Measurements from ENCODE around the gene FLT4. TPM values are rescaled to one million over a fixed set of nuclear protein-coding genes. Genes with fewer than 3 reads are reported as not detected.
A peak's percentile ranks its signal among the peaks of the same experiment; 100 is the strongest.

The FLT4 gene
- total and polyA plus RNA-seq, 2 of the 13 experiments (the other 11 are each of a cell fraction or from before 2014, with no cell fraction given): not detected

GRCh38 chr5:180596668-180597231 is 52.6 kb downstream of the FLT4 start:
- peak overlapping the region; percentile 12; the same call in 1 of the 2 replicates for H3K4me2 ChIP-seq (ENCODE audit: low read depth, low read length)
- ChIA-PET POLR2A (no interaction called here), CTCF (ENCODE audit: low intra/inter-chr PET ratio, low total read pairs) (no interaction called here)
- no peak overlapping the region for H3K9ac ChIP-seq (ENCODE audit: insufficient read depth, low read depth, low read length)
- intact Hi-C loops (cut with micrococcal nuclease; ENCODE audit: unreplicated experiment) (no loop called here), in situ Hi-C loops (cut with HindIII; ENCODE audit: extremely low pct_ligation_motif_present, low pct_unique_long_range_greater_than_20kb) (no loop called here)
- no peak overlapping the region for H3K27ac ChIP-seq (ENCODE audit: extremely low read length, insufficient read depth, low read length)
- no peaks in the 10 kb centered on the region for H3K79me2 ChIP-seq (ENCODE audit: insufficient read depth, low read length)
- H3K27me3 ChIP-seq (ENCODE audit: control insufficient read depth in 1 of 2, insufficient read depth in 2 of 2, low read length in 2 of 2): peaks cover 18 to 58% of the 10 kb centered on the region in 2 experiments
- H3K4me3 ChIP-seq (replicated peaks in 1 of 3; ENCODE audit: insufficient read depth in 1 of 3, low read depth in 2 of 3, low read length in 3 of 3): no peak overlapping the region
- no peak overlapping the region for H2AFZ ChIP-seq (ENCODE audit: low read length)
- H3K4me1 ChIP-seq (ENCODE audit: insufficient read depth, low read length): peaks cover 11% of the 10 kb centered on the region
- 20% methylated on average over 13 of the region's 24 CpGs for WGBS (ENCODE audit: low lambda C conversion rate)
- no peaks in the 10 kb centered on the region for H4K20me1 ChIP-seq (ENCODE audit: insufficient read depth, low read length)
- FAIRE-seq: no peak
- H3K36me3 ChIP-seq (replicated peaks in 1 of 2; ENCODE audit: control insufficient read depth in 1 of 2, insufficient read depth in 2 of 2, low read length in 2 of 2): no peaks in the 10 kb centered on the region
- DNase-seq (ENCODE audit: low spot score): no peak
- BruUV-seq (replicated peaks): no TSS peak
- peak; percentile 21 for ATAC-seq
- no peaks in the 10 kb centered on the region for H3K9me3 ChIP-seq (ENCODE audit: low read length)
- TF ChIP-seq MLLT10 (CRISPR knock-in tag; IDR thresholded peaks at IDR 0.05) (no peak), ZNF232 (CRISPR knock-in tag; IDR thresholded peaks at IDR 0.05; ENCODE audit: borderline replicate concordance) (no peak), FOXA1 (IDR thresholded peaks at IDR 0.05) (no peak), FOXA1 (CRISPR knock-in tag; IDR thresholded peaks at IDR 0.05) (peak; percentile 52), ZNF136 (CRISPR knock-in tag; IDR thresholded peaks at IDR 0.05; ENCODE audit: low read depth) (no peak), KDM6A (CRISPR knock-in tag; IDR thresholded peaks at IDR 0.05; ENCODE audit: low read depth) (no peak), GATAD2A (CRISPR knock-in tag; IDR thresholded peaks at IDR 0.05) (no peak), DNMT1 (CRISPR knock-in tag; IDR thresholded peaks at IDR 0.05) (no peak), IKZF1 (IDR thresholded peaks at IDR 0.05) (no peak), SOX5 (CRISPR knock-in tag; IDR thresholded peaks at IDR 0.05; ENCODE audit: borderline replicate concordance) (no peak), ZNF687 (CRISPR knock-in tag; IDR thresholded peaks at IDR 0.05) (0 out of 2 replicates have a peak, but pooled peaks have one; percentile 11), ZNF276 (CRISPR knock-in tag; IDR thresholded peaks at IDR 0.05; ENCODE audit: low read depth) (no peak), TP53 (CRISPR knock-in tag; conservative IDR thresholded peaks at IDR 0.05) (no peak), ZBTB8A (CRISPR knock-in tag; IDR thresholded peaks at IDR 0.05; ENCODE audit: borderline replicate concordance, low read depth) (no peak), STAT5B (CRISPR knock-in tag; IDR thresholded peaks at IDR 0.05) (no peak), PITX1 (CRISPR knock-in tag; IDR thresholded peaks at IDR 0.05) (no peak)
- TF ChIP-seq, protein P1, sequence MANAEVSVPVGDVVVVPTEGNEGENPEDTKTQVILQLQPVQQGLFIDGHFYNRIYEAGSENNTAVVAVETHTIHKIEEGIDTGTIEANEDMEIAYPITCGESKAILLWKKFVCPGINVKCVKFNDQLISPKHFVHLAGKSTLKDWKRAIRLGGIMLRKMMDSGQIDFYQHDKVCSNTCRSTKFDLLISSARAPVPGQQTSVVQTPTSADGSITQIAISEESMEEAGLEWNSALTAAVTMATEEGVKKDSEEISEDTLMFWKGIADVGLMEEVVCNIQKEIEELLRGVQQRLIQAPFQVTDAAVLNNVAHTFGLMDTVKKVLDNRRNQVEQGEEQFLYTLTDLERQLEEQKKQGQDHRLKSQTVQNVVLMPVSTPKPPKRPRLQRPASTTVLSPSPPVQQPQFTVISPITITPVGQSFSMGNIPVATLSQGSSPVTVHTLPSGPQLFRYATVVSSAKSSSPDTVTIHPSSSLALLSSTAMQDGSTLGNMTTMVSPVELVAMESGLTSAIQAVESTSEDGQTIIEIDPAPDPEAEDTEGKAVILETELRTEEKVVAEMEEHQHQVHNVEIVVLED (CRISPR knock-in tag; IDR thresholded peaks at IDR 0.05; ENCODE audit: borderline replicate concordance): no peak
- TF ChIP-seq, protein P2, sequence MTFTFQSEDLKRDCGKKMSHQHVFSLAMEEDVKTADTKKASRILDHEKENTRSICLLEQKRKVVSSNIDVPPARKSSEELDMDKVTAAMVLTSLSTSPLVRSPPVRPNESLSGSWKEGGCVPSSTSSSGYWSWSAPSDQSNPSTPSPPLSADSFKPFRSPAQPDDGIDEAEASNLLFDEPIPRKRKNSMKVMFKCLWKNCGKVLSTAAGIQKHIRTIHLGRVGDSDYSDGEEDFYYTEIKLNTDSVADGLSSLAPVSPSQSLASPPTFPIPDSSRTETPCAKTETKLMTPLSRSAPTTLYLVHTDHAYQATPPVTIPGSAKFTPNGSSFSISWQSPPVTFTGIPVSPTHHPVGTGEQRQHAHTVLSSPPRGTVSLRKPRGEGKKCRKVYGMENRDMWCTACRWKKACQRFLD (CRISPR knock-in tag; IDR thresholded peaks at IDR 0.05; ENCODE audit: borderline replicate concordance): no peak
